Activated CD4-positive, alpha-beta T cell treated with anti-CD3 and anti-CD28 coated beads, Interleukin-2, amount 50 U/mL, for 16 hours (primary cell): Measurements from ENCODE around the gene METTL23.

Experiments used
- DNase-seq: peaks from one replicate; pipeline ENCODE4 v3.0.0-alpha.2; 2020

The METTL23 gene

GRCh38 chr17:76726776-76727718, at the start of gene METTL23:
TSS of gene METTL23 (plus strand) at chr17:76726839. CDS start at chr17:76729711, 2,872 bp downstream.
- peak; percentile 81 for DNase-seq

GRCh38 chr17:76677406-76677805, 49.2 kb upstream of the METTL23 start:
- no peak for DNase-seq

DNA sequence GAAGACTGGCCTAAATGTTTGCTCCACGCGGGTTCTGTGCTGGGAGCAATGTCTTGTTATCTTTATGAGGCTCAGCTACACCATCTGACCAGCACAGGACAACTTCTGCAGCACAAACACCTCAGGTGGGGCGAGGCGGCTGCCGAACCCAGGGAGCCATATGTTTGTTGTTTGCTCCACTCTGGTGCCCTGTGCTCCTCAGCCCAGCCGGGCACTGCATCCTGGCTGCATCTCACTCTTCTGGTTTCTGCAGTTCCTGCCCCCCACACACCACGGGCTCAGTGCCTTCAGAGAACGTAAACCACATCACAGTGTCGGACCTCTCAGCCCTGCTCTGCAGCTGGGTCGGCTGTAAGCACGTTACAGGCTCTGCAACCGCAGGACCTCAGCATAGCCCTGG, 48.3 kb upstream of the METTL23 start:
- DNase-seq, result peak; percentile 17

GRCh38 chr17:76679239-76679638, 47.4 kb upstream of the METTL23 start:
- DNase-seq, result no peak

DNA sequence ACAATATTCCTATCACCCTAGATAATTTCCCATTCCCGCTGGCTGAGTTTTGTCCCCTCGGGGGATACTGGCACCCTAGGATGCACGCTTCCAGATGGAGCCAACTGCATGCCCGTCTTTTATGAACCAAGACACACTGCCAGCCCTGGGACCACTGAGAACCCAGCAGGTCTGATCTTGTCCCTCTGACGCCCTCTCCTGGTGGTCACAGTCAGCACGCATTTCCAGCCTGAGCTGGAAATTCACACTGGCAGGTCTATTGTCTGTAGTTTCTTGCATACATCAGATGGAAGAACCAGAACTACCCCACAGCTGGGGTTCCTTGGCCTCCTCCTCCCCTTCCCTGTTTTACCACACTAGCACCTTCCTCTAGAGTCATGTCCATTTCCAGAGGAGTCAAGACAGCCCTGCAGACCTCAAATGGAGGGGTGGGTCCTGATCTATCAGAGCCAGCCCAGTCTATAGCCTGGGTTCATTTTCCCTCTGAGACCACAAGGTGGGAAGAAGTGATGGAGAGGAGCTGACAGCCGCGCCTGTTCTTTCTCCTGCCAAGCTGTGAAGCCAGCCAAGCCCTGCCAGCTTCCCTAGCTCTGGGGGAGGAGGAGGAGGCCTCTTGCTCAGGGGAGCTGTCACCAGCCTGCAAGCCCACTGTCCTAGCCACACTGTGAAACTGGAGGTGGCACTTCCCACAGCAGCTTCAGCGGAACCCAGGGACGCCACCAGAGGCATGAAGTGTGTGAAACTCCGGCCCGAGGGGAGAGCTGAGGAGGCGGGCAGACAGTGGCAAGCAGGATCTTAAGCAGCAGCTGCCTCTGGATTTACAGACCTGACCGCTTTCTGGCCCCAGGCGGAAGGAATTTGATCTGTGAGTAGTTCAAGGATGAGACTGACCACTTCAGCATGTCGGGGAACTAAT, 45.2 kb upstream of the METTL23 start:
- DNase-seq, result peak; percentile 51

- no peak for DNase-seq
Observed at GRCh38 chr17:76682296-76682695, 44.3 kb upstream of the METTL23 start.

GRCh38 chr17:76683011-76683755, 43.5 kb upstream of the METTL23 start:
- no peak for DNase-seq

GRCh38 chr17:76683921-76684745, 42.5 kb upstream of the METTL23 start:
- no peak for DNase-seq

GRCh38 chr17:76684756-76685155, 41.9 kb upstream of the METTL23 start:
- DNase-seq, result no peak

DNA sequence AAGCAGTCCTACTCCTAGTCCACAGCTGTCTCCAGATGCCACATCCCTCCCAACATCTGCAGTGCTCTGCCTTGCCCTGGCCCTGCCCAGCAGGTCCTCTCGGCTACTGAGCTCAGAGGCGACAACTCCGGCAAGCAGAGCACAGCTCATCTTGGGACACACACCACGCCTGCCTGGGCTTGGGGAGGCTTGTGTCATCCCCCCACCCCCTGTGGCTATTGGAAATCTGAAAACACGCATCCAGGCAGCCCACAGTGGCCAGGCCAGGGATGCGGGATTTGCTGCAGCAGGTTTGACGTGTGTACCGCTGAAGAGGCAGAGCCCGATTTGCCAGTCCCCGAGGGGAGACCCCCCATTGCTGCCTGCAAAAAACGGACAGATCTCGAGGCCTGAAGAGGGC, 41.3 kb upstream of the METTL23 start:
- no peak for DNase-seq

DNA sequence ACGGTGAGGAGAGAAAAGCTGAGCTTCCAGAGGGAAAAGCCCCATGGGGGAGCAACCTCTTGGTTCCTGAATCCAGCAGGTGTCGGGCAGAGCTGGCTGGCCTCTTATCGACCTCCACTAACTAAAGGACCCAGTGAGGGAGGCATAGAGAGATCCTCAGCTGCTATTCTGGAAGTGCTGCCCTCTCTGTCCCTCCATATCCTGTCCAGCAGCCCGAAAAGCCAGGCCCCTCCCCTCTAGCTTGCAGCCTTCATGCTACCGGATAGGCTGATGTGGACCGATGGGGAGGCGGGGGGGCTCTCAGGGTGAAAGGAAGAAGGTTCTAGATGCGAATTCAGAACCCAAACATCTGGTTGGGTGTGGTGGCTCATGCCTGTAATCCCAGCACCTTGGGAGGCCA, 40.8 kb upstream of the METTL23 start:
- no peak for DNase-seq

DNA sequence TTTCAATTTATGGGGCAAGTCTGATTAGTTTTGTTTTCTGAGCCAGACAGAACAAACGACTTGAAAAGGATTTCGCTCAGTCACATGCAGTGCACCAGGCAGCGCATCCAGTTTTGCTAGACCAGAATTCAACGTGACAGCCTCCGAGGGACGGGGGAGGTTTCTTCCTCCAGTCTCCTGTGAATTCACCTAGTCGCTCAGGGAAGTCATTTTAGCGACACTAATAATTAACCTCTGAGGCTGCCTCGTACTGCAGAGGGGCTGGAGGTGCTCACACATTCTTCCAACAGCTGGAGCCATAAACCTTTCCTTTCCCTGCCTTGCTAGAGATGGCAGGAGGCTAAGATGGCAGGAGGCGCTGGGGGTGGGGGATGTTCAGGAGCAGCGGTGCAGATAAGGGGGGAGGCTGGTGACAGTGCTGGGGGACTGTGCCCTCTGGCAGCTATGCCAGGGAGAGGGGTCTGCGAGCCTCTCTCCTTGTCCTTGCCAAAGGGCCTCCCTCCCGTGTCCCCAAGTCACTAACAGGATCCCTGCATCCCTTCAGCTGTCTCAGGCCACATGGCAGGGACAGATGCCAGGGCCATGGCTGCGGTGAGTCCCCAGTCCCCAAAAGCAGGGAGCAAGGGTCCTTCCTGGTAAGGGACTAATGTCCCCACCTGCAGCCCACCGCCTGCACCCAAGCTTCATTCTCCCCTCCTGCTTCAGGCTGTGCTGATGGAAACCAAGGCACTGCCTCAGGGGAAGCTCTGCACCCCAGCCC, 39.9 kb upstream of the METTL23 start:
- DNase-seq, result no peak

GRCh38 chr17:76687298-76688164, 39.1 kb upstream of the METTL23 start:
- no peak for DNase-seq

DNA sequence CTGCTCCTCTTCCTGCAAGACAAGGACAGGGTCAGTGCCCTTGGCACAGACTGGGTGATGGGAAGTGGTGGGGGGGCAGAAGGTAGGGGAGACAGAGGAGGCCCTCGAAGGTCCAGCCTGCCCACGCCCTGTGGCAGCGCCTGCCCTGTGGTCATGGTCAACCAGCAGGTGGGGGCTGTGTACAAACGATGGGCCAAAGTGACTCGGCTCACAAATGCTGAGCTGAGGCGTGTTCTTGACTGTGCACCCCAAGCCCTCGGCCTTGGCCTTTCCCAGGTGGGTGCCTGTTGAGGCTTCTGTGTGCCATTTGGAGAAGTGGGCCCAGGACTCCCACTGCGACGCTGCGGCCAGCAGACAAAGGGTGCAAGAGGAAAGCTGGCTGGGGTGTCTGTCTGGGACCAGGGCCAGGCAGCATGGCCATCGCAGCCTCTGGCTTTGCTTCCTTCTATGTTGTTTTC, 38.4 kb upstream of the METTL23 start:
- no peak for DNase-seq

DNA sequence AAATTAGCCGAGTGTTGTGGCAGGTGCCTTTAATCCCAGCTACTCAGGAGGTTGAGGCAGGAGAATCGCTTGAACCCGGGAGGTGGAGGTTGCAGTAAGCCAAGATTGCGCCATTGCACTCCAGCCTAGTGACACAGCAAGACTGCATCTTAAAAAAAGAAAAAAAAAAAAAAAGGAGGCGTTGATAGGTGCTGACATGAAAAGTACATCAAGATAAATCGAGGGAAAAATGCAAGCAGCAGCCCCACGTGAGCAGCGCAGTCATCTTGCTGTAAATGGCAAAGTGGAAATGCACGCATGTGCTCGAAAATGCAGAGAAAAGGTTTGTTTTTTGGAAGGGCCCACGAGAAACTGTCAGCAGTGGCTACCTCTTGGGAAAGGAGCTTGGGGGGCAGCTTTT, 36.8 kb upstream of the METTL23 start:
- DNase-seq, result no peak

- no peak for DNase-seq
Observed at GRCh38 chr17:76690596-76691280, 35.9 kb upstream of the METTL23 start.

DNA sequence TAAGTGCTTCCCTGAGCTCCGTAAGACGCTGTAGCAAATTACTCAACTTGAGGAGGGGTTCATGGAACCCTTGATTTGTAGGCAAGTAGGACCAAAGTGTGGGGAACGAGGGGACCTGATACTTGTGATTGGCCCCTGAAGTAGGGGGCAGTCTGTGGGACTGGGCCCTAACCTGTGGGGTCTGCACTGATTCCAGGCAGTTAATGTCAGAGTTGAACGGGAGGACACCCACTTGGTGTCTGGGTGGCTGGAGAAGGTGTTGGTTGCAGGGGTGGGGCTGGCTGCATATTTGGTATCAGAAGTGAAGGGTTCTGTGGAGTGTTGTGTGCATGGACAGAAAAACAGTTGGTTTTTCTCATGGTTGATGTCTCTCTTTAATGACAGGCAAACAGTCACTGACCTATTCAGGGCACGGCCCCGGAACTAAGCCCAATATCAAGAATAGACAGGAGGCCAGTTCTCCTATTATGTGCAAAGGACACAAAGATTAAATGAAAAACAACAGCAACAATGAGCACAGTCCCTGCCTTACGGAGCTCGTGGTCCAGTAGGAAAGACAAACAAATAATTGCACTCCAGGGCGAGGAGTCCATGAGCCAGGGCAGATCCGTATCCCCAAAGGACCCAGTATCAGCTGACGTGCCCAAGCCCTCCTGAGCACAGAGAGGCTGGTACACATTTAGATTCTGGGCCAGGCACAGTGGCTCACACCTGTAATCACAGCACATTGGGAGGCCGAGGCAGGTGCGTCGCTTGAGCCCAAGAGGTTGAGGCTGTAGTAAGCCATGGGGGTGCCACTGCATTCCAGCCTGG, 35.1 kb upstream of the METTL23 start:
- DNase-seq, result no peak

GRCh38 chr17:76695059-76695831, 31.4 kb upstream of the METTL23 start:
- DNase-seq, result no peak
